Panc1 (cell line): ENCODE data around the gene ACACA.

Experiments
- CTCF ChIP-seq: fragments of 450-650 bp; IDR thresholded peaks from 2 replicates; pipeline ENCODE4 v1.5.1; 2017; ENCODE audit warnings: mild to moderate bottlenecking
- POLR2AphosphoS5 ChIP-seq: IDR thresholded peaks from 2 replicates; pipeline ENCODE4 v1.6.1; 2012; ENCODE audit warnings: mild to moderate bottlenecking, low read depth, low read length, moderate library complexity

- TF ChIP-seq CTCF (no peak), POLR2AphosphoS5 (no peak)
These were observed 18.6 kb upstream of the ACACA start for GRCh38 chr17:37425268-37425667.
